ENCODE measurements around the gene CSH2.

- TF ChIP-seq CTCF (IDR thresholded peaks at IDR 0.05; ENCODE audit: borderline replicate concordance, extremely low read depth, low read length, poor library complexity, severe bottlenecking): no peak
- no peak for TF ChIP-seq EZH2 (IDR thresholded peaks at IDR 0.05; ENCODE audit: borderline replicate concordance, low read depth, low read length, severe bottlenecking)
Observed at GRCh38 chr17:63823659-63824331, 49.7 kb downstream of the CSH2 start.

All from DND-41 (cell line).